Right renal pelvis (tissue), 4 donors: ENCODE data around the gene NPS. TPM values are rescaled to one million over a fixed set of nuclear protein-coding genes. Genes with fewer than 3 reads are reported as not detected.

Experiments
- DNase-seq, 4 donors: peaks; one replicate each; pipeline ENCODE4 v3.0.0-alpha.2; 2013; ENCODE audit warnings: low read depth in 4 of 4, low spot score in 3 of 4, missing footprints in 1 of 4
- polyA plus RNA-seq, 4 donors: library from polyadenylated mRNA; unstranded; fragments of 120-200 nt; gene quantifications; one replicate each; pipeline ENCODE4 v1.2.1, GENCODE V29; 2013; ENCODE audit not compliant: insufficient read length in 4 of 4

NPS gene
- polyA plus RNA-seq, 4 donors: not detected

DNA sequence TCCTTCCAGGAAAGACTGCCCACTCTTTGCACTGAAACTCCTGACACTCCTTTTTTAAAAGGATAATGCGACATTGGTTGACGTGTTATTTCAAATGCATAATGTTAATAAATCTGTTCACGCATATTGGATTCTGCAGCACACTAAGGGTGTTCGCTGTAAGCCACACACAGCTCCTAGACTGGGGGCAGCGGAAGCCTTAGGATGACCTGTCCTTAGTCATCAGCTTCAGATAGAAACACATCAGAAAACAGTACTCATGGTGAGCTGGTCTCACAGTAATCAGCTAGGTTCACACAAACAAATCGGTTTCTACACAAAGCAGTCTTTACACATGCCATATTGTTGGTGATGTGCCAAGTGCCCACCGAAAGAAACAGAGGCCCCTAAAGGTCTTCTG lies 4.3 kb downstream of the NPS start:
- DNase-seq: no peak

- peak; percentile 54 to 76 (median 60) for DNase-seq
Measured at GRCh38 chr10:127556916-127557315, 7.8 kb downstream of the NPS start.

DNA sequence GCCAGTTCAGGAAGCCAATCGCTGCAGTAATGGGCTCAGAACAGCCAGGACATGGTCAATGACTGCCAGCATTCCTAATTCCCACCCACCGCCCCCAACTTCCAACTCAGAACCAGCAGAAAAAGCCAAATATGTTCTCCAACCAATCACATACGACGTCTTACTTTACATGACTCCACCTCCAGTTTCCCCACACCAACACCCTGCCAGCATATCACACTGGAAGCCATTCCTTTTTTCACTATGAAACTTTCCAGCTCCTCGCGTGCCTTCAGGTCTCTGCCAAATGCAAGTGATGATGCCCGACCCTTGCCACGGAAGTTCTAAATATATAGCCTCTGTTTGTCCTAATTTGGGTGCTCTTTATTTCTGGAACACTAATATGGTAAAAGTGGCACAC lies 12.5 kb downstream of the NPS start:
- DNase-seq: no peak

DNA sequence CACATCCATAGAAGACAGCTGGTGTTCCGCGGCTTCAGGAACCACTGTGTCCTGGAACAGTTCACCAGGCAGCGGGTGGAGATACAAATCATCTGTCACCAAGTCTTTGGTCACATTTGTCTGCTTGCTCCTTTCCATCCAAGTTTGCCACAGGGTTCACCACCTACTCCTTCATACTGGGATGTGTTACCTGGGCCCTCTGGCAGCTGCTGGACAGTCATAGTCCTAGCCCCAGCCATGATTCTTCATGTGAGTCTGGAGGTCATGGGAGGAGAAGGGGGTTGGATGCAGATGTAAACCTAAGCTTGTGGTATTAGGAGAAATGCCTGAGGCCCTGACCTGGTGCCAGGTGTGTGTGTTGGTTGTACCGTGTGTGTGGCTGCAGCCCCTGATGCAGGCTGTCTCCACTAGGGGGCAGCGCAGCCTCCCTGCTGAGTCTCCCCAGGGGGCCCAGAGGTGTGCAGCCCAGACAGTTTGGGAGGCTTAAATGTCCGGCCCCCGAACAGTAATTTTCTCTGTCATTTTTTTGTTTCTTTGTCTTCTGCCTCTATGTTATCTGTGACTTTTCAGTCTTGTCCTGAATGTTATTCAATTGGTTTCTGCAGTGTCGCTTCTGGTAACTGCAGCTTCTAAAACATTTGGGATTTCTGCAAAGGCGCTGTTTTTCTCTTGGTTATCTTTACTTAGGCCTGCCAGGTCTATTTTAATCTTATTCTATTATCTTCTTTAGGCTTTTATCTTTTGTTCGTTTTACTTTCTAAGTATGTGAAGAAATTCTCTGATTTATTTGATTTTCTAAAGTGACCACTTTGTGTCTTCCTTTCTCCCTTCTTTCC lies 14.8 kb downstream of the NPS start:
- no peak for DNase-seq

DNA sequence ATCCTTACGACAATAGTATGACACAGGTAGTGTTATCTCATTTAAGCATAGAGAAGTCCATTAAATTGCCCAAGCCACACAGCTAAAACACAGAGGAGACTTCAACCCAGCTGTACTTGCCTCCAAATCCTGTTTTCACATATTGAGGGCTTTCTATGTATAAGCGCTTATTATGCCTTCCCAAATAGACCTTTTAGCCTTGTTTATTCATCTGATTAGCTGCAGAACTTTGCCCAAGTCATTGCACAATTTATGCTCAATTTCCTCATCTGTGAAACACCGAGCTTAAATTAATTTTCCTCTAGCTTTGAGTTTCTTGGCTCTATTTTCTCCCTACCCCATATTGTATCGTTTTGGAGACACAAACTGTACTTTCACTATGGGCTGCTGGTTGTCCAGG lies 15.5 kb downstream of the NPS start:
- no peak for DNase-seq

- no peak for DNase-seq
Measured at GRCh38 chr10:127565583-127565982, 16.5 kb downstream of the NPS start.

GRCh38 chr10:127569210-127569609 lies 20.1 kb downstream of the NPS start:
- DNase-seq: no peak

- no peak for DNase-seq
Measured at GRCh38 chr10:127570036-127570435, 20.9 kb downstream of the NPS start.

GRCh38 chr10:127571386-127571785 lies 22.3 kb downstream of the NPS start:
- DNase-seq: no peak

DNA sequence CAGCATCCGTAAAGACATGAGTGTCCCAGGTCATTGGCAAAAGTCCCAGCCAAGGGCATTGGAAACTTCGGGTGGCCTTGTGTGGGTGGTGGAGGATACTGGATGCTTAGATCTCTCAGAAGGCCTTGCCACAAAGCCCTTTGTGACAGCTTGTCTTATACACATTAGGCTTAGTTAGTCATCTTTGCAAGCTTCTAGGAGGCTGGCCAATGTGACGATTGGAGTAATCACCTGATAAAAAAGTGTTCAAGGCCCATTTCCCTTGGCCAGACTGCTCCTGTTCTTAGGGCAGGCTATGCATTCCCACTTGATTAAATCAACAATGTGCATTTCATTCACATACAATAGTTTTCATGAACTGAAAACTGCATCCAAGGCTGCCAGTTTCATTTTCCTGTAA lies 26.9 kb downstream of the NPS start:
- no peak for DNase-seq

- DNase-seq: no peak
Measured at GRCh38 chr10:127576740-127577161, 27.6 kb downstream of the NPS start.

- no peak for DNase-seq
Measured at GRCh38 chr10:127577376-127578258, 28.5 kb downstream of the NPS start.

DNA sequence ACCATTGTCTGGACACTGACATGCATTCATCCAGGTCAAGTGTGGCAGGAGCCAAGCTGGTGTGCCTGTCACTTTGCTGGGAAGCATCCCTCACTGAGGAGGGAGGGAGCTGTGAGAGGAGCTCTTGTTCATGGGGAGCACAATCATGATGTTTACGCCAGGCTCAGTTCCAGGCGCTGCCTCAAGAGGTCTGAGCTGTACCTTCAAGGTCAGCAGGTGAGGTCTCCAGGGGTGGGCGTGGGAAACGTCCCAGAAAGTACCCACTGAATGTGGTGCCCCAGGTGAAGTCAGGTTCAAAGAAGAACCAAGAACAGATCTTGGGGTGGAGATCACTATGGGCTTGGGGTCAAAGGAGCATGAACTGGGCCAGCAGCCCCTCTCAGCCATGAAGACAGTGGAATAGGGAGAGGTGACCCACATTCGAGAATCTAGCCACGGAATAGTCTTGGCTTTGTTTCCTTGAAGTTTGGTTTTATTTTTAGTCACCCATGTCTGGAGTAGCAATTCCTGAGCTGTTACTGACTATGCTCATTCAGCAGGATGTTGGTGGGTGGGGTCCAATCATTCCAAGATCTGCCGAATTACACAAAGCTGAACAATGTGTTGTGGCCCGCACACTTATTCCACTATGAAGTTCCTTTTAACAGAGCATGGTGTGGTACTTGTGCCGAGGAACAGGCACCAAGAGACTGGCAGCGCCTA lies 29.3 kb downstream of the NPS start:
- no peak for DNase-seq

- no peak for DNase-seq
Measured at GRCh38 chr10:127578961-127579305, 29.8 kb downstream of the NPS start.

- DNase-seq: no peak
Measured at GRCh38 chr10:127579640-127580039, 30.5 kb downstream of the NPS start.

- DNase-seq: no peak
Measured at GRCh38 chr10:127580822-127581221, 31.7 kb downstream of the NPS start.

DNA sequence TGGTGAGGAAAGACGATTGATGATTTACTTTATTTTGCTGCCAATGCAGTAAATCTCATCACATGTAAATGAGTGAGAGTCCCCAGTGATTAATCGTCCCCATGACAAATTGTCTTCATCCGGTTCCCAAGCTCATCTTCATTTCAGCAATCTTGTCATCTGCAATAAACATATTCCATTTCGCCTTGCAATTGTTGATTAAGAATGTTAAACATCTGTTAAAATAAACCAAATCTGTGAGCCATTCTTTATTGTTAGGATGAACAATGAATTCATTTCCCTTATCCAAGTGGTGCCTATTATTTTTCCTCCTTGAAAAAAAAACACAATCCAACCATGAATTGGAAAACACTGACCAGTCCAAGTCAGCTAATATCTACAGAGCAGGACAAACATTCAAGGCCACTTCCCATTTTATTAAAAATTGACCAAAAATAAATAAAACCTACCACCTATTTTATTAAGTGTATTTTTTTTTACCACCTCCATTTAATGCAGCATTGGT lies 36.5 kb downstream of the NPS start:
- no peak for DNase-seq

- DNase-seq: no peak
Measured at GRCh38 chr10:127587668-127588365, 38.7 kb downstream of the NPS start.

DNA sequence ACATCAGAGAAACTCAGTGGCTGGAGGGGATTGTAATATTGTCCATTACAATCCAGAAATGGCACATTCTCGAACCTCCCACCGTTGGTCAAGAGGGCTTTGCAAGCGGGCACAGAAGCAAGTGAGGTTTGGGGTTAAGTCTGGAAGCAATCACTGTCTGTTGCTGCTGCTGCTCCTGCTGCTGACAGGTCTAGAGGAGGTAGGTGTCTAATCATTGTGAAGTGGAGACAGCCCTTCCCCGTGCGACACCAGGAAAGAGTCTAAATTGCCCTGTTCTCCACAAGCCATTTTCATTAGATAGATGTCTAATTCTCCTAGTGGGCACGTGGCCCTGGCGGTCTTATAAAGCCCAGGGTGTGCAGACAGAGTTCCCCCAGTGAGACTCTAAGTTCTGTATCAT lies 43.5 kb downstream of the NPS start:
- no peak for DNase-seq

DNA sequence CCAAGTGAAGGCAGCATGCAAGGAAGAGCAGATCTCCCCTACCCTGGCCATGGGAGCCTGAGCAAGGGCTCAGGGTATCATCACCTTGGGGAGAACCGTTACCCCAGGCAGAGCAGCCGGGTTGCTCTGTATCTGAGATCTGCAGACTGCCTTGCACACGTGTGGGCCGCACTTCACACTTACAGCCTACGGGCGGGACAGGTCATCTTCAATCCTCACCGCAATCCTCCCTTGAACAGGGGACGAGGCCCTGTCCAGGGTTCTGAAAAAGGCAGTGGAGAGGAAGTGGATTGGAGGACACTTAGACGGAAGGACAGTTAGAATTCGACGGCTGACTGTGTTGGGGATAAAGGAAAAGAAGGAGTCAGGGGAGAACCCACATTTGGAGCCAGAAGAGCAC lies 51.4 kb downstream of the NPS start:
- peak in 3 of 4 donors; percentile 18 to 26 (median 20) for DNase-seq
